22Rv1 (cell line): ENCODE data around the gene DHCR24.

Experiments used
- CTCF ChIP-seq: fragments of 450-650 bp; IDR thresholded peaks from 2 replicates; pipeline ENCODE4 v1.5.1; 2017; ENCODE audit warnings: mild to moderate bottlenecking
- ZFX ChIP-seq: fragments of 450-650 bp; IDR thresholded peaks from 2 replicates; pipeline ENCODE4 v1.6.1; 2017; ENCODE audit warnings: antibody characterized with exemption, borderline replicate concordance

- TF ChIP-seq CTCF = no peak
- no peak for TF ChIP-seq ZFX
Observed at GRCh38 chr1:54844564-54844963, 42.4 kb downstream of the DHCR24 start.
